Gastrocnemius medialis (tissue), 4 donors: ENCODE results near the gene MEX3B. TPM values are rescaled to one million over a fixed set of nuclear protein-coding genes. Genes with fewer than 3 reads are reported as not detected.

Experiments
- ATAC-seq, 2 donors: fragments of 150-250 bp; one replicate each; pipeline ENCODE4 v1.9.1; 2016
- DNase-seq, 2 donors: peaks; one replicate each; pipeline ENCODE4 v3.0.0-alpha.2; 2019
- H3K27ac ChIP-seq, 4 donors: fragments of 200-600 bp; sonication (generic); 1 replicate in 1 of 4; 2 replicates in 3 of 4; pipeline ENCODE4 v1.5.1; 2016 to 2018; ENCODE audit warnings: mild to moderate bottlenecking in 2 of 4, moderate library complexity in 1 of 4
- H3K27me3 ChIP-seq, 3 donors: fragments of 200-600 bp; sonication (generic) in 2 of 3; 1 replicate in 1 of 3; 2 replicates in 2 of 3; pipeline versions ENCODE4 v1.5.1 to v1.6.0; 2016 to 2019; ENCODE audit warnings: mild to moderate bottlenecking in 1 of 3, moderate library complexity in 1 of 3
- H3K36me3 ChIP-seq, 2 donors: fragments of 200-600 bp; sonication (generic) in 1 of 2; one replicate each; pipeline ENCODE4 v1.5.1; 2017 to 2018
- H3K4me1 ChIP-seq, 2 donors: fragments of 200-600 bp; sonication (generic) in 1 of 2; one replicate each; pipeline ENCODE4 v1.5.1; 2016 to 2017; ENCODE audit warnings: mild to moderate bottlenecking in 2 of 2
- H3K4me3 ChIP-seq, 4 donors: fragments of 200-600 bp; sonication (generic) in 3 of 4; 1 replicate in 1 of 4; 2 replicates in 3 of 4; pipeline ENCODE4 v1.5.1; 2016 to 2019; ENCODE audit warnings: mild to moderate bottlenecking in 2 of 4
- H3K9me3 ChIP-seq, 3 donors: fragments of 200-600 bp; sonication (generic) in 2 of 3; 1 replicate in 1 of 3; 2 replicates in 2 of 3; pipeline ENCODE4 v1.5.1; 2016 to 2019
- POLR2A ChIP-seq, 2 donors: fragments of 450-650 bp; IDR thresholded peaks; one replicate each; pipeline ENCODE4 v1.6.1; 2017; ENCODE audit warnings: antibody characterized with exemption in 2 of 2, mild to moderate bottlenecking in 2 of 2, moderate library complexity in 2 of 2
- in situ Hi-C, 4 donors: fragments of 200-750 bp; cut with MboI; loops; one replicate each; pipeline versions ENCODE4 v1.15.0 to v1.8.0; 2017; ENCODE audit warnings: low sequenced_read_pairs in 4 of 4
- intact Hi-C: fragments of 100-400 bp; cut with DNase I; formaldehyde crosslinking; loops from one replicate; pipeline ENCODE4 v1.15.1; 2023; ENCODE audit warnings: low total_unique reads
- total RNA-seq, 4 donors: library from RNA; depleted of rRNA; stranded (reverse); fragments of >200 nt; gene quantifications; one replicate each; pipeline versions ENCODE4 v1.1.0 to v1.2.3, GENCODE V29; 2016
- TF ChIP-seq, protein P1 (sequence below), 5 experiments: fragments of 450-650 bp in 3 of 5; fragments of 200-600 bp in 2 of 5; sonication (generic) in 2 of 5; IDR thresholded peaks in 4 of 5; conservative IDR thresholded peaks in 1 of 5; 1 replicate in 4 of 5; 2 replicates in 1 of 5; pipeline ENCODE4 v1.5.1; 2016 to 2019; ENCODE audit warnings: antibody characterized with exemption in 5 of 5, mild to moderate bottlenecking in 3 of 5, moderate library complexity in 3 of 5

The MEX3B gene
- 1 to 10 TPM; 1.3 to 2.4 (median 1.4) TPM for total RNA-seq

GRCh38 chr15:82045892-82046665 lies at the start of gene MEX3B:
TSS of gene MEX3B (minus strand) at chr15:82046018. CDS start at chr15:82045705, 313 bp downstream.
- DNase-seq (peak; percentile 95 to 96), ATAC-seq (peak; percentile 73 to 74)
- peak; percentile 23 to 51 for TF ChIP-seq POLR2A (IDR thresholded peaks at IDR 0.05)
- TF ChIP-seq, protein P1, sequence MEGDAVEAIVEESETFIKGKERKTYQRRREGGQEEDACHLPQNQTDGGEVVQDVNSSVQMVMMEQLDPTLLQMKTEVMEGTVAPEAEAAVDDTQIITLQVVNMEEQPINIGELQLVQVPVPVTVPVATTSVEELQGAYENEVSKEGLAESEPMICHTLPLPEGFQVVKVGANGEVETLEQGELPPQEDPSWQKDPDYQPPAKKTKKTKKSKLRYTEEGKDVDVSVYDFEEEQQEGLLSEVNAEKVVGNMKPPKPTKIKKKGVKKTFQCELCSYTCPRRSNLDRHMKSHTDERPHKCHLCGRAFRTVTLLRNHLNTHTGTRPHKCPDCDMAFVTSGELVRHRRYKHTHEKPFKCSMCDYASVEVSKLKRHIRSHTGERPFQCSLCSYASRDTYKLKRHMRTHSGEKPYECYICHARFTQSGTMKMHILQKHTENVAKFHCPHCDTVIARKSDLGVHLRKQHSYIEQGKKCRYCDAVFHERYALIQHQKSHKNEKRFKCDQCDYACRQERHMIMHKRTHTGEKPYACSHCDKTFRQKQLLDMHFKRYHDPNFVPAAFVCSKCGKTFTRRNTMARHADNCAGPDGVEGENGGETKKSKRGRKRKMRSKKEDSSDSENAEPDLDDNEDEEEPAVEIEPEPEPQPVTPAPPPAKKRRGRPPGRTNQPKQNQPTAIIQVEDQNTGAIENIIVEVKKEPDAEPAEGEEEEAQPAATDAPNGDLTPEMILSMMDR (IDR thresholded peaks at IDR 0.05 in 4 of 5, conservative IDR thresholded peaks at IDR 0.05 in 1 of 5): no peak
- in situ Hi-C loops (no loop called here), intact Hi-C loops (loop anchor here (2.0 to 10.0 kb wide), 5 partner anchors 99 to 1044 kb away; partner anchors contain the start of gene TLNRD1)
- Histone ChIP-seq H3K4me3 (peak within 1 kb of the TSS; percentile 76 to 96 (median 85)), H3K27ac (peak within 1 kb of the TSS; percentile 92 to 94 (median 92)), H3K9me3 (no peaks in the 10 kb centered on the region), H3K36me3 (no peaks in the 10 kb centered on the region), H3K4me1 (peaks cover 8 to 13% of the 10 kb centered on the region in 2 donors), H3K27me3 (peaks cover 0 to 6% (median 0%) of the 10 kb centered on the region in 3 donors)

- H3K4me3 ChIP-seq: no peak overlapping the region
- no peak overlapping the region for H3K27ac ChIP-seq
- no peaks in the 10 kb centered on the region for H3K27me3 ChIP-seq
- no peaks in the 10 kb centered on the region for H3K4me1 ChIP-seq
- no peaks in the 10 kb centered on the region for H3K36me3 ChIP-seq
- DNase-seq: no peak
- in situ Hi-C loops: no loop called here
- no peaks in the 10 kb centered on the region for H3K9me3 ChIP-seq
- intact Hi-C loops: no loop called here
- TF ChIP-seq, protein P1 (IDR thresholded peaks at IDR 0.05 in 4 of 5, conservative IDR thresholded peaks at IDR 0.05 in 1 of 5): no peak
- TF ChIP-seq POLR2A (IDR thresholded peaks at IDR 0.05): no peak
- no peak for ATAC-seq
Observed at GRCh38 chr15:82093774-82094211, 48.0 kb upstream of the MEX3B start.

GRCh38 chr15:82093325-82093724 lies 47.5 kb upstream of the MEX3B start:
- Histone ChIP-seq H3K9me3 (no peaks in the 10 kb centered on the region), H3K27me3 (no peaks in the 10 kb centered on the region), H3K4me3 (no peak overlapping the region), H3K27ac (no peak overlapping the region), H3K4me1 (no peaks in the 10 kb centered on the region), H3K36me3 (no peaks in the 10 kb centered on the region)
- ATAC-seq: no peak
- TF ChIP-seq, protein P1 (IDR thresholded peaks at IDR 0.05 in 4 of 5, conservative IDR thresholded peaks at IDR 0.05 in 1 of 5): no peak
- no peak for TF ChIP-seq POLR2A (IDR thresholded peaks at IDR 0.05)
- in situ Hi-C loops: no loop called here
- intact Hi-C loops: no loop called here
- no peak for DNase-seq

GRCh38 chr15:82091636-82092140 lies 45.9 kb upstream of the MEX3B start:
- no peak for ATAC-seq
- no peak for TF ChIP-seq POLR2A (IDR thresholded peaks at IDR 0.05)
- TF ChIP-seq, protein P1 (IDR thresholded peaks at IDR 0.05 in 4 of 5, conservative IDR thresholded peaks at IDR 0.05 in 1 of 5): no peak
- Histone ChIP-seq H3K9me3 (no peaks in the 10 kb centered on the region), H3K27me3 (no peaks in the 10 kb centered on the region), H3K36me3 (no peaks in the 10 kb centered on the region), H3K4me3 (no peak overlapping the region), H3K27ac (no peak overlapping the region), H3K4me1 (no peaks in the 10 kb centered on the region)
- in situ Hi-C loops: no loop called here
- DNase-seq: no peak
- intact Hi-C loops: no loop called here
